Endometrium (tissue), 2 donors: ENCODE results near the gene OAS1.

Experiments
- FAIRE-seq: peaks from 2 replicates; lab custom pipeline; 2012; peaks lifted over from hg19 to GRCh38; lab: Jason Lieb, UNC
- donor health status: control.
- donor health status: control.

OAS1 gene

GRCh38 chr12:112967306-112967705 lies 60.5 kb downstream of the OAS1 start:
- no peak for FAIRE-seq

DNA sequence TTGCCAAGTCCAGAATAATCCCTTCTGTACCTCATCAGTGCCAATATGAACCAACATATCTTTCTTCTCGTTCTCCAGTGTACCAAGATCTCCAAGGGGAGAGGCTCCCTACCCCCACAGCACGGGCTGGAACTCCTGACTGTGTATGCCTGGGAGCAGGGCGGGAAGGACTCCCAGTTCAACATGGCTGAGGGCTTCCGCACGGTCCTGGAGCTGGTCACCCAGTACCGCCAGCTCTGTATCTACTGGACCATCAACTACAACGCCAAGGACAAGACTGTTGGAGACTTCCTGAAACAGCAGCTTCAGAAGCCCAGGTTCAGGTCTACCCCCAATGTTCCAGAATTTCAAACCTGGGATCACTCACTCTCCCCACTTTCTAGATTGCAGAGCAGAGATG lies 61.1 kb downstream of the OAS1 start:
- no peak for FAIRE-seq
